Mammary epithelial cell (primary cell): ENCODE data around the gene SLC28A1.

ENCODE experiments used
- CTCF ChIP-seq, 2 donors: IDR thresholded peaks in 1 of 2; conservative IDR thresholded peaks in 1 of 2; 2 replicates each; pipeline ENCODE4 v1.5.1; 2011 to 2012; ENCODE audit warnings: inconsistent platforms in 2 of 2, low read length in 2 of 2, mild to moderate bottlenecking in 2 of 2, control low read depth in 1 of 2, low read depth in 1 of 2; ENCODE audit not compliant: insufficient read depth in 1 of 2; ENCODE audit errors: extremely low read depth in 1 of 2
- EZH2 ChIP-seq: IDR thresholded peaks from 2 replicates; pipeline ENCODE4 v1.6.1; 2012; ENCODE audit warnings: low read length, inconsistent platforms, borderline replicate concordance

GRCh38 chr15:84928843-84929168 is 44.3 kb downstream of the SLC28A1 start:
- no peak for TF ChIP-seq CTCF (conservative IDR thresholded peaks at IDR 0.05 in 1 of 2, IDR thresholded peaks at IDR 0.05 in 1 of 2; ENCODE audit: extremely low read depth in 1 of 2, insufficient read depth in 1 of 2, low read depth in 1 of 2, low read length in 2 of 2)
- no peak for TF ChIP-seq EZH2
